Smooth muscle cell (in vitro differentiated cells): ENCODE measurements around the gene PLA2G4A. TPM values are rescaled to one million over a fixed set of nuclear protein-coding genes. Genes with fewer than 3 reads are reported as not detected.

Experiments used
- DNase-seq: peaks from one replicate; lab custom pipeline; 2025; ENCODE audit not compliant: unreplicated experiment; lab: John Stamatoyannopoulos, UW
- H2AFZ ChIP-seq: fragments of 200-600 bp; sonication (generic); 2 replicates; pipeline ENCODE4 v1.6.0; 2016; ENCODE audit warnings: antibody characterized with exemption, low read depth, mild to moderate bottlenecking
- H3F3A ChIP-seq: fragments of 200-600 bp; sonication (generic); 2 replicates; pipeline ENCODE4 v1.6.0; 2017; ENCODE audit warnings: antibody characterized with exemption, low read depth
- H3K27ac ChIP-seq: fragments of 200-600 bp; sonication (generic); 2 replicates; pipeline ENCODE4 v1.5.1; 2016; ENCODE audit warnings: low read depth, mild to moderate bottlenecking
- H3K27me3 ChIP-seq: fragments of 200-600 bp; sonication (generic); 2 replicates; pipeline ENCODE4 v1.6.1; 2016; ENCODE audit warnings: low read depth, mild to moderate bottlenecking
- H3K36me3 ChIP-seq: fragments of 200-600 bp; sonication (generic); 2 replicates; pipeline ENCODE4 v1.5.1; 2016; ENCODE audit warnings: low read depth
- H3K4me1 ChIP-seq: fragments of 200-600 bp; sonication (generic); 2 replicates; pipeline ENCODE4 v1.5.1; 2016; ENCODE audit warnings: low read depth
- H3K4me2 ChIP-seq: fragments of 200-600 bp; sonication (generic); 2 replicates; pipeline ENCODE4 v1.6.0; 2016; ENCODE audit warnings: mild to moderate bottlenecking
- H3K4me3 ChIP-seq: fragments of 200-600 bp; sonication (generic); 2 replicates; pipeline ENCODE4 v1.5.1; 2016; ENCODE audit warnings: mild to moderate bottlenecking
- H3K79me2 ChIP-seq: fragments of 200-600 bp; sonication (generic); 2 replicates; pipeline ENCODE4 v1.6.0; 2016; ENCODE audit warnings: low read depth, mild to moderate bottlenecking
- H3K9ac ChIP-seq: fragments of 200-600 bp; sonication (generic); 2 replicates; pipeline ENCODE4 v1.6.0; 2016; ENCODE audit warnings: low read depth
- H3K9me3 ChIP-seq: fragments of 200-600 bp; sonication (generic); replicated peaks from 2 replicates; pipeline ENCODE4 v1.5.1; 2016; ENCODE audit warnings: low read depth
- H4K20me1 ChIP-seq: fragments of 200-600 bp; sonication (generic); 2 replicates; pipeline ENCODE4 v1.6.0; 2016; ENCODE audit warnings: low read depth
- CTCF ChIP-seq: fragments of 200-600 bp; sonication (generic); IDR thresholded peaks from 2 replicates; pipeline ENCODE4 v1.5.1; 2017; ENCODE audit warnings: borderline replicate concordance, mild to moderate bottlenecking, antibody characterized with exemption; ENCODE audit not compliant: insufficient read depth, poor library complexity, severe bottlenecking
- WGBS: methylation state at CpG from one replicate; pipeline ENCODE4 v1.1.7; 2016; ENCODE audit warnings: low lambda C conversion rate; 5-methylcytosine and 5-hydroxymethylcytosine counted together
- polyA plus RNA-seq: library from polyadenylated mRNA; unstranded; fragments of >200 nt; fragmentation: Nextera tagmentation; extraction: Ambion mirVana; gene quantifications from 2 replicates; pipeline ENCODE4 v1.2.1, GENCODE V29; 2016
- total RNA-seq: library from RNA; depleted of rRNA; stranded (reverse); fragments of >200 nt; gene quantifications from 2 replicates; pipeline ENCODE4 v1.2.3, GENCODE V29; 2014

The PLA2G4A gene
- total and polyA plus RNA-seq, 2 experiments from 2014 or later, result 3.3 to 7.8 TPM

DNA sequence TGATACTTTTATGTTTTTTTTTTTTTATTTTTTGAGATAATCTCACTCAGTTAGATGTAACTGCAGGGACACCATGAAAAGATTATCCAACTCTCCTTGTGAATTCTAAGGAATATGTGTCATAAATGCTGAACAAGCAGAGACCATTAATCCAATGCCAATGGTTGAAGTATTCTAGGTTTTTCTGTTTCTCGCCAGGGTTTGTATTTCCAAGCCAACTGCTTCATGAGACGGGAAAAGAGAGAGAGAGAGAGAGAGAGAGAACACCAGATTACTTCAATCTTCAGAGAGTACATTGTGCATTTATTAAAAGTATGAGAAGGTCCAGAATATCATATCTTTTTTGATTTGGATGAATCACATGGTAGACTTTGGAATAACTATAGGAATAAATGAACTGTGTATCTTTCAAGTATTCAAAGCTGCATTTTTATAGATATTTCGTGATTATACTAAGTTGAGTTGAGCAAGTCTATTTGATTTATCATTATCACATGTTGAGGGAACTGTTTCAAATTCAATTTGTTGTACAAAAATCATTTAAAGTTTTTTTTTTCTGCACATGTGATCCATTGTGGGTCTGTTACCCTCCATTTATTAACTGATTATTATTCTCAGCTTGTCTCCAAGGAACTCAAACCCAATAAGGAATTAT is 108.4 kb downstream of the PLA2G4A start:
- Histone ChIP-seq H3K27ac (no peak overlapping the region), H2AFZ (no peak overlapping the region), H3K4me1 (no peaks in the 10 kb centered on the region), H3K27me3 (no peaks in the 10 kb centered on the region), H3K79me2 (no peaks in the 10 kb centered on the region), H3K9ac (no peak overlapping the region), H3K4me3 (no peak overlapping the region), H3K9me3 (no peaks in the 10 kb centered on the region), H3K36me3 (no peaks in the 10 kb centered on the region), H3F3A (no peaks in the 10 kb centered on the region), H4K20me1 (no peaks in the 10 kb centered on the region), H3K4me2 (no peak overlapping the region)
- WGBS, result 89% methylated on average over 3 of the region's 3 CpGs
- no peak for DNase-seq
- TF ChIP-seq CTCF, result no peak

DNA sequence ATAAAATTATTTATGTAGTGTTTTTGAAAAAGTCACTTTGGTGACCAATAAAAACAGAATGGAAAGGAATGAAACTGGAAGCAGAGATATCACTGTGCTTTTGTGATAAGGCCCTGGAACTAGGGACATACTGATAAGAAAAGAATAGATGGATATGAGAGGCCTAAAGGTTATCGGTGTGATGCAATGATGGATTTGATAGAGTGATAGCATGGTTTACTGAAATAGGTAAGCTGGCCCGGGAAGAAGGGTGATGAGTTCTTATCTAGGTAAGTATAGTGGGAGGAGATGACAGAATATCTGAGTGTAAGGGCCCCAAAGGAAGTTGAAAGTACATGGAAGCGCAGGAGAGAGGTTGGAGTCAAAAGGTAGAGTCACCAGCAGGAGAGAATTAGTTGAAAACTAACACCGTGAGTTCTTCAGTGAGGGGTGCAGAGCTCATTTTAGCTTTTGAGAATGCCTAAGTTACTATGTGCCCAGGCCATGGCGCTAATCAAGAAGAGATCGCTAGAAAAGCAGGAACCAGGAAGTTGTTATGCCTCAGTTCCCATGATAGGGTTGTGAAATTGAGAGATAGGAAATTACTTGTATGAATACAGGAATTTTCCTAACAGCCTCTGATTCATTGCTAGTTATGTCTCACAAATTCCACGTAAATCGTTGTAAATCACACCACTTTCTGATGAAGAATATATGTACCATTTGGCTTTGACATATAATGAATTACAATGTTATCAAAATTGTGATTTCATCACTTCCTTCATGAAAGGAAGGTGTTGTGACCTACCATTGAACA is 115.3 kb downstream of the PLA2G4A start:
- Histone ChIP-seq H2AFZ (no peak overlapping the region), H3F3A (no peaks in the 10 kb centered on the region), H3K79me2 (no peaks in the 10 kb centered on the region), H4K20me1 (no peaks in the 10 kb centered on the region), H3K4me2 (no peak overlapping the region), H3K9ac (no peak overlapping the region), H3K4me1 (no peaks in the 10 kb centered on the region), H3K36me3 (no peaks in the 10 kb centered on the region), H3K9me3 (no peaks in the 10 kb centered on the region), H3K4me3 (no peak overlapping the region), H3K27ac (no peak overlapping the region), H3K27me3 (no peaks in the 10 kb centered on the region)
- no peak for DNase-seq
- no peak for TF ChIP-seq CTCF
- WGBS, result 90% methylated on average over 8 of the region's 8 CpGs

GRCh38 chr1:186945146-186945545 is 116.4 kb downstream of the PLA2G4A start:
- no peaks in the 10 kb centered on the region for H3K36me3 ChIP-seq
- H3K4me1 ChIP-seq, result no peaks in the 10 kb centered on the region
- no peaks in the 10 kb centered on the region for H4K20me1 ChIP-seq
- H3K9me3 ChIP-seq, result no peaks in the 10 kb centered on the region
- no peak for DNase-seq
- no peak overlapping the region for H3K9ac ChIP-seq
- H3K4me3 ChIP-seq, result no peak overlapping the region
- H3F3A ChIP-seq, result no peaks in the 10 kb centered on the region
- WGBS, result 95% methylated on average over 4 of the region's 4 CpGs
- H2AFZ ChIP-seq, result no peak overlapping the region
- TF ChIP-seq CTCF, result no peak
- H3K27me3 ChIP-seq, result no peaks in the 10 kb centered on the region
- no peak overlapping the region for H3K4me2 ChIP-seq
- H3K27ac ChIP-seq, result no peak overlapping the region
- no peaks in the 10 kb centered on the region for H3K79me2 ChIP-seq
